ENCODE data around the gene NMT1.

Gene NMT1

GRCh38 chr17:45061606-45062205 lies 589 bp downstream of the NMT1 start:
- DNase-seq (ENCODE audit: low spot score), result no peak
- TF ChIP-seq CTCF (IDR thresholded peaks at IDR 0.05; ENCODE audit: extremely low read depth, insufficient read depth, missing control alignments), result no peak
- in situ Hi-C loops (cut with MboI; ENCODE audit: low pct_unique_long_range_greater_than_20kb, low sequenced_read_pairs, unreplicated experiment), result no loop called here

GRCh38 chr17:45063198-45063597 lies 2.1 kb downstream of the NMT1 start:
- in situ Hi-C loops (cut with MboI; ENCODE audit: low pct_unique_long_range_greater_than_20kb, low sequenced_read_pairs, unreplicated experiment), result no loop called here
- no peak for TF ChIP-seq CTCF (IDR thresholded peaks at IDR 0.05; ENCODE audit: extremely low read depth, insufficient read depth, missing control alignments)
- no peak for DNase-seq (ENCODE audit: low spot score)

- in situ Hi-C loops (cut with MboI; ENCODE audit: low pct_unique_long_range_greater_than_20kb, low sequenced_read_pairs, unreplicated experiment), result no loop called here
- no peak for TF ChIP-seq CTCF (IDR thresholded peaks at IDR 0.05; ENCODE audit: extremely low read depth, insufficient read depth, missing control alignments)
- DNase-seq (ENCODE audit: low spot score), result no peak
Measured at GRCh38 chr17:45067637-45068036, 6.5 kb downstream of the NMT1 start.

GRCh38 chr17:45070001-45070400 lies 8.9 kb downstream of the NMT1 start:
- in situ Hi-C loops (cut with MboI; ENCODE audit: low pct_unique_long_range_greater_than_20kb, low sequenced_read_pairs, unreplicated experiment), result no loop called here
- no peak for DNase-seq (ENCODE audit: low spot score)
- TF ChIP-seq CTCF (IDR thresholded peaks at IDR 0.05; ENCODE audit: extremely low read depth, insufficient read depth, missing control alignments), result no peak

GRCh38 chr17:45070809-45071208 lies 9.7 kb downstream of the NMT1 start:
- in situ Hi-C loops (cut with MboI; ENCODE audit: low pct_unique_long_range_greater_than_20kb, low sequenced_read_pairs, unreplicated experiment), result no loop called here
- DNase-seq (ENCODE audit: low spot score), result no peak
- no peak for TF ChIP-seq CTCF (IDR thresholded peaks at IDR 0.05; ENCODE audit: extremely low read depth, insufficient read depth, missing control alignments)

GRCh38 chr17:45073414-45074070 lies 12.4 kb downstream of the NMT1 start:
- no peak for DNase-seq (ENCODE audit: low spot score)
- no peak for TF ChIP-seq CTCF (IDR thresholded peaks at IDR 0.05; ENCODE audit: extremely low read depth, insufficient read depth, missing control alignments)
- in situ Hi-C loops (cut with MboI; ENCODE audit: low pct_unique_long_range_greater_than_20kb, low sequenced_read_pairs, unreplicated experiment), result no loop called here

Data from GM13977 (cell line).